GM20431 (cell line): Measurements from ENCODE around the gene PLD5.
"Not testable (repeated sequence)": the region's sequence is repeated elsewhere in the genome, so short reads cannot be mapped to it uniquely, and the experiment has no call there.

Experiments
- in situ Hi-C: fragments of 300-500 bp; cut with MseI, MboI; formaldehyde crosslinking; loops from one replicate; pipeline ENCODE4 v1.15.0; 2020; ENCODE audit warnings: low sequenced_read_pairs; ENCODE audit not compliant: unreplicated experiment

Gene PLD5

DNA sequence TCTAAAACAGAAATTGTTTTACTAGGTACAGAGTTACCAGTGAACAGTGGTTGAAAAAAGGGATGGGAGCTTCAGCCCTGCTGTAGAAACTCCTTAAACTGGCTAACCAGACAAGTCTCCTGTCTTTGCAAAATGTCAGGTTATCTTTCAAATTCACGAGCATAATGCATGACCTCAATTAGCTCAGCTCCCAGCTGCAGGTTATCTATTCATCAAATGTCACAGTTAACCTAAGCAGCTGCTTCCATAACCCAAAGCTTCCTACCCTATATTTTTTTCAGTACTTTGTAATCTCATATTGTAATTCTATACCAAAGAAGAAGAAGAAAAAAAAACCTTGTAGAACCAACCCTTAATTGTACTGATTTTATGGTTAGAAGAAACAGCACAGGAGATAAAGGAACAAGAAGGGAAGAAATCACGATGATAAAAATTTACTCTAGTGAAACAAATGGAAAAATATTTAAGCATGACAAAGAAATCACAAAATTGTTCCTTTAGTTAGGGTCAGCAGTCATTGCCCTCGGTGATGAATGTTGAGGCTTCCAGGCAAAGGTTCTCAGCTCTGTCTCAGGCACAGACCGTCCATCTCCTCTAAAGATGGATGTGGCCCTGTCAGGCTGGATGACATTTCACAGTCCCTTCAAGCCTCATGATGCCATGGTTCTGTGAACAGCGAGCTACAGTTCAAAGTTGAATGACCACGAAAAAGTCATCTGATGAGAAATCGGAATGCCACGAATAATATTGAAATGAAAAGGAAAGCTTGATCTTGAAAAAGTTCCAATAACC is 95.9 kb downstream of the PLD5 start:
- in situ Hi-C loops = no loop called here

DNA sequence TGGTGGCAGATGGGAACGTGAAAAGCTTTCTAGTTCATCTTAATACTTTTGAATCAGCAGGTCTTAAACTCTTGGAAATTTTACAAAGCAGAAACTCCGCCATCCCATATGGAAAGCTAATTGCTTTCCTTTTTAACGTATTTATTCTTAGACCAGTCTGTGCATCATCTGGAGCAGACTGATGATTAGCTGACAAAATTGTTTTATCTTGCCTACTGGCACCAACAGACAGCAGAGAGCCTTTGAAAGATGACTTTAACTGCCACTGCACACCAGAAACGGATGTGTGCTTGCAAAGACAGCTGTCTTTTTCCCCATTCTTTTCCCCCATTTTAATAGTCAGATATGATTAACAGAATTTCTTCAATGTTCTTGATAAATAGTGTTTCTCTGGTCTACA is 97.0 kb downstream of the PLD5 start:
- in situ Hi-C loops = no loop called here

DNA sequence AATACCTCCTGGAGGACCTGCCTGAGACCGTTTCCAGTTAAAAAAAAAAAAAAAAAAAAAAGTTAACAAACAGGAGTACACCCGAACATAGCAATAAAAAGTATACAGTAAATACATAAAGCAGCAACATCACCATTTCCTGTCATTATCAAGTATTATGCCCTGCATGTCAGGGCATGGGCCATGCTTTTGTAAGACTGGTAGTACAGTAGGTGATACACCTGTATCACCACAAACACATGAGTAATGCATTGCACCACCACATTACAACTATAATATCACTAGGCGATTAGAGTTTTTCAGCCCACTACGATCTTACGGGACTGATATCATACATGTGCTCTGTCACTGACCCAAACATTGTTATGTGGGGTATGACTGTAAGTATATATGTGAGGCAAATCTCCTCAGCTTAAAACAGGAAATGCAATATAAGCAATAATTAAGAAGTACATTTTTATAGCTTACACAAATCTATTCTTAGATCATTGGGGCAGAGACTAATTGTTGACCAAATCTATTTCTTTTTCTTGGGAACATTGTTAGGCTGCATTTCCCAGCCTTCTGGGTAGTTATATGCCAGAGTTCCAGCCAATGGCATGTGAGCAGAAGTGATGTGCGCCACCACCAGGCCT is 98.1 kb downstream of the PLD5 start:
- in situ Hi-C loops = no loop called here

DNA sequence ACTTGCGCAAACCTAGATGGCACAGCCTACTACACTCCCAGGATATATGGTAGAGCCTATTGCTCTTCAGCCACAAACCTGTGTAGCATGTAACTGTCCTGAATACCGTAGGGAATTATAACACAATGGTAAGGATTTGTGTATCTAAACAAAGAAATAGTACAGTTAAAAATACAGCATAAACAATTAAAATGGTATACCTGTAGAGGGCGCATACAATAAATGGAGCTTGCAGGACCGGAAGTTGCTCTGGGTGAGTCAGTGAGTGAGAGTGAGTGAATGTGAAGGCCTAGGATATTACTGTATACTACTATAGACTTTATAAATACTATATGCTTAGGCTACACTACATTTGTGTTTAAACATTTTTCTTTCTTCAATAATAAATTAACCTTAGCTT is 99.3 kb downstream of the PLD5 start:
- in situ Hi-C loops = no loop called here

DNA sequence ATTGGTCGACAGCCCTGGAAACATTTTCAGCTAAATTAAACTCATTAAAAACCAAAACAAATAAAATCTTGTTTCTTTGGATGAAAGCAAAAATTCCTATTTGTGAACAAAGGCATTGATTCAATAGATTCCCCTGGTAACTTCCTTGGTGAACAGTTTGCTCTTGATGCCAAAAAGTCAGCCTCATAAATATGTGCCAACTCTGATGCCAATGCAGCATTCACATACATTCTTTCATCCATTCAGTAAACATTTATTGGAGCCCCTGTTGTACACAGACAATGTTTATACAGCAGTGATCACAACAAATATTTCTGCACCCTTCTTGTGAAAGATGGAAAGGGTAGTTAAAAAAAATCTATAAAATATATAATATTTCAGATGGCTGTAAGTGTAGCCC is 107.8 kb downstream of the PLD5 start:
- in situ Hi-C loops = no loop called here

DNA sequence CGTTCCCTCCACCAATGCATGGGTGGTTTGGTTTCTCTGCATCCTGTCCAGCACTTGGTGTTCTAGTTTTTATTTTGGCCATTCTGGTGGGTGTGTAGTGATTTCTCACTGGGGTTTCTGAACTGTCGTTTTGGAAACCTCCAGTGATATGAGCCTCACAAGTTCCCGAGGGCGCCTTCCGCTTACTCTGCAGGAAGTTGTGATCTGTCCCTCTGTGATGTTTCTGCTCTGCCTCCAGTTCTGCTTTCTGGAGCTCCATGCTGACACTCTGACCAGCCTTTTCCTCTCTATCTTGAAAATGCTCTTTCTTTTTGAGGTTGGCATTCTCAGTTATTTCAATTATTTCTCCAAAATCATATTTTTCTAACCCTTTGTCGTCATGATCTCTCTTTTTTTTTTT is 111.6 kb downstream of the PLD5 start:
- in situ Hi-C loops = no loop called here

DNA sequence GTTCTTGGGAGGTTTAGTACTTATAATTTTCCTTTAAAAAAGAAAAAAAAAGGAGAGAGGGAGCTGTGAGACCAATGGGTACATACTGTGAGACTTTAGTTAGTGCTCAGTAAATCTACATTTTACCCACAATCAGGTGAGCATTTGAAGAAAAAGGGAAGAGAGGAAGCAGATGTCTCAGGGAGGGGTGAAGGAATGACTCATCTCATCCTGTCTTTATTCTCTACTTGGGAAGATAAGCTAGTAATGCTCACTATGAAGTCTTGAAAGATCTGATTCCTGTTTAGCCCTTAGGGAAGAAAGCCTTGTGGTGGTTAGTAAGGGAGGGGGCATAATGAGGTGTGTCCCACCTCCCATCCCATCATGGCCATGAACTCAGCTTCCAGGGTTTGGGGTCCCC is 112.6 kb downstream of the PLD5 start:
- in situ Hi-C loops = no loop called here

DNA sequence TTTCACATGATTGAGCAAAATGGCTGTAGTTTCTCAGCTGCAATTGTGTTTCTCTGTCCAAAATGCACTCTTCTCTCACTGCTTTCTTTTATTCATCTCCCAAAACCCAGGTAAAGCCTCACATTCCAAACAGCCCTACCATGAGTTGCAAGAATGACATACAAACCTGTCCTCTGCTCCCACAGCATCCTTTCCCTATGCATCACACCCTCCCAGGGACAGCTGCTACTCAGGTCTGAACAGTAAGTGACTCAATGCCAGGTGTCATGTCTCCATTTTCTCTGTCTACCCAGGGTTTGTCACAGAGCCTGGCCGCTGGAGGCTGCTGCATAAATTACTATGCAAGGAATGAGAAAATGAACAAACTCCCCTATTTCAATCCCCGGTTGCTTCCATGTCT is 118.5 kb downstream of the PLD5 start:
- in situ Hi-C loops = no loop called here

DNA sequence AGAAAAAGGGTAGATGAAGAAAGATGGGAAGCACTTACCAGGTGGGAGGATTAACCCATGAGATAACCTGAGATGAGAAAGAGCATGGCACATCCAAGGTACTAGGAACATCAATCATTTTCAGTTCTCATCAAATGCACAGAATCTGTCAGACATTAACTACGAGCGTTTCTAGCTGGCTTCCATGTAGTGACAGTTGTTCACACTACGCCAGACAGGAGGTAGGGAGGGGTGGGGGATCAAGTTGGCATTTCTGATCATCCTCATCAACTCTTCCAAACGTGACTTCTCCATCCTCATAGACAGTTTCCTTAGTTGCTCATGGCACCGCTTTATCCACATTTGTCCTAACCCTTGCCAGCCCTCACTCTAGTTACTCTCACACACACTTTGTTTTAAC is 120.2 kb downstream of the PLD5 start:
- in situ Hi-C loops = no loop called here

DNA sequence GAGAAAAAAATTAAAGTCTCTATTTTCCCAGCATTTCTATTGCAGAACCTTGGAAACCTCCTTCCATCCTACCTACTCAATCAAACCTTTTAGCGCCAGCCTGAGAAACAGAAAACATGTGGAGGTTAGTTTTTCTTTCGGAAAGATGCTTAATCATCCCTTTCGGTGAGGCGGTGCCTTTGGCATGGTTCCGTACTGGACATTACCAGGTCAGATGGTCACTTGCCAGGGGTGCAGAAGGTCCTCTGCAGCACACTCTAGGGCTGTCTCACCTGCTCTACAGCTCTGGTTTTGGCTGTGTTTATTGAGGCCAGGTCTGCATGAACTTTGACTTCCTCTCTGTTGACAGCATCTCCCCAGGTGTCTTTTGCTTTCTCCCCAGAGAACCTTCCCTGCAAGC is 121.5 kb downstream of the PLD5 start:
- in situ Hi-C loops = no loop called here

DNA sequence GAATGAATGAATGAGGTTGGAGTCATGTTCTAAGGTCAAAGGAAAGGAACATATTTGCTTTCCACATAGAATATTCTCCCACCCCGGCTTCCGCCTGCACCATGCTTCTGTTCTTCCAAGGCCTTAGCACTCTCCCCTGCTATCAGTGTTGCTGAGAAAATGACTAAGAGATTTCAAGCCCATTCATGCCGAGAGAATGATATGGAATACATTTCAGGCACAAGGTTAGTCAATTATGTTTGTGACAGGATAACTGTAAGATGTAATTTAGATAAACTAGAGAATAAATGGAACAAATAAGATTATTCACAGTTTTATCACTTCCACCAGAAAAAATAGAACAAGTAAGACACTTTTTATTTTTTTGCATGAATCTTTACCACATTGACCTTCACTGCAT is 122.6 kb downstream of the PLD5 start:
- in situ Hi-C loops = no loop called here

DNA sequence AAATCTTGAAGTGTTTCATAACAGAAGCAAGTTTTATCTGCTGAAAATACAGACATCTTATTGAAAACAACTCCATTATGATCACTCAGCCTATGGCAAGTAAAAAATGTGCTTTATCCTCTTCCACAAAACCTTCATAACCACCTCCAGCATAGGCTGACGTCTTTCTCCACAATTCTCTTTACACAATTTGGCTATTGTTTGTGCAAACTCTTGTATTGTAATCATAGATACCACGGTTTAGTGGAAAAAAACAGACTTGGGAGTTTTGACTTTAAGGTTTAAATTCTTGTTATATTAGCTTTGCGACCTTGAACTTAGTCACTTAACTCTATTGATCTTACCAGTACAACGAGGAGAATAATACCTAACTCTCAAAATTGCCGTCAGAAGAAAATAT is 126.1 kb downstream of the PLD5 start:
- in situ Hi-C loops = no loop called here

DNA sequence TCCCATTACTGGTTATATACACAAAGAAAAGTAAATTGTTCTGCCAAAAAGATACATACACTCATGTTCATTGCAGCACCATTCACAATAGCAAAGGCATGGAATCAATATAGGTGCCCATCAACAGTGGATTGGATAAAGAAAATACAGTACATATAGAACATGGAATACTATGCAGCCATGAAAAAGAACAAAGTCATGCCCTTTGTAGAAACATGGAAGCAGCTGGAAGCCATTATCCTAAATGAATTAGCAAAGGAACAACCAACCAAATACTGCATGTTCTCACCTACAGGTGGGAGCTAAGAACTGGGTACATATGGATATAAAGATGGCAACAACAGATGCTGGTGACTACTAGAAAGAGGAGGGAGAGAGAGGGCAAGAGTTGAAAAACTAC is 132.6 kb downstream of the PLD5 start:
- in situ Hi-C loops = no loop called here

DNA sequence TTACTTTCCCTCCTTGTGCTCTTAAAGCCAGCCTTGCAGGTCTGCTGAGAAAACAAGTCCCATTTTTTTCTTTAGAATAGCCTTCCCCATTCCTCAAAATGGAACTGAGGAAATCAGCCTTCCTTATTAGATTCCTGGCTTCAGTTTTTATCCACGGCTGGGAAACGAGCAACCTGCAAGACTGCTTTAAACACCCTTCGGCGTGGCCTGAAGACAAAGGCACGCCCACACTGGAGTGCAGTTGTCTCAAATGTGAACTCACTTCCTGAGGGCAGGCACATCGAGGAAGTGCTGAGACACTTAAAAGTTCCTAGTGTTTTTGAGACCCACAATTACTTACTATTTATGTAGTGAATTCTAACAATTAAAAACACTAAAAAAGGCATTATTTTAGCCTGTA is 148.4 kb downstream of the PLD5 start:
- in situ Hi-C loops = not testable (repeated sequence)

DNA sequence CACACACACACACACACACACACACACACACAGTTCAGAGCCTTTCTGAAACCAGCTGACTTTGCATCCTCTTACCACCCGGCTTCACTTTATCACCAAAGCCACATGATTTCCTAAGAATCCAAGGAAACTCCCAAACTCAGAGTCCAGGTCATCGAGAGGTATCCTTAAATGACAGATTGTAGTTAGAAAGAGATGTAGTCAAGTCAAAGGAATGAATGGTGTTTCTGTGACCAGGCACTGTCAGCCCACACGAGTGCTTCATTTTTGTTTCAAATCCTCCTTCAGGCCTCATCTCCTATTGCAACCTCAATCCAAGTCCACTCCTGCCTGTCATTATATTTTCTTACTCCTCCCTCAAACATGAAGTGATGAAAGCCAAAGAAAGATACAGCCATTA is 174.1 kb downstream of the PLD5 start:
- in situ Hi-C loops = not testable (repeated sequence)

DNA sequence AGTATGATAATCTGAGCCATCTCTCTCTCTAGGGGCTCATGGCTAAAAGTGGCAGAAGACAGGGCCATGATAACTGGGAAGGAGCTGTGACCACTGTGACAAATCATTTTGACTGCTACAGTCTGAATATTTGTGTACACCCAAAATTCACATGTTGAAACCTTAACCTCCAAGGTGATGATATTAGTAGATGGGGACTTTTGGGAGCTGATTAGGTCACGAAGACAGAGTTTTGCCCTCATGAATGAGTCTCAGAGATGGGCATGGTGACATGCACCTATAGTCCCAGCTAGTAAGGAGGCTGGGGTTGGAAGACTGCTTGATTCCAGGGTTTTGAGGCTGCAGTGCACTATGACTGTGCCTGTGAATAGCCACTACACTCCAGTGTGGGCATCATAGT is 174.9 kb downstream of the PLD5 start:
- in situ Hi-C loops = no loop called here

DNA sequence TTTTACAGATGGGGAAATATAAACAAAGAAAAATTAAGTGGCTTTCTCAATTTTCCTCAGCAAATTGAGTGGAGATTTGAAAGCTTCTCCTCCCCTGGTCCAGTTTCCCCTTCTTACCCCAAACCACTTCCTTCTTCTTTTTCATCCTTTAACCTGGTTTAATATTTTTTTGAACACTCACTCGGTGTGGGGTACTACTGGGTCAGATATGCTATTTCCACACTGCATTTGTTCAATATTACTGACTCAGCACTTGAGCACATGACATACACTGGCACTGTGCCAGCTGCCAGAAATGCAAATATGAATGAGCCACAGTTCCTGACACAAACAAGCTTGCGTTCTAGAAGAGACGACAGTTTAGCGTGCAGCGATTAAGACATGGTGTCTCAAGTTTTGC is 193.6 kb downstream of the PLD5 start:
- in situ Hi-C loops = not testable (repeated sequence)

DNA sequence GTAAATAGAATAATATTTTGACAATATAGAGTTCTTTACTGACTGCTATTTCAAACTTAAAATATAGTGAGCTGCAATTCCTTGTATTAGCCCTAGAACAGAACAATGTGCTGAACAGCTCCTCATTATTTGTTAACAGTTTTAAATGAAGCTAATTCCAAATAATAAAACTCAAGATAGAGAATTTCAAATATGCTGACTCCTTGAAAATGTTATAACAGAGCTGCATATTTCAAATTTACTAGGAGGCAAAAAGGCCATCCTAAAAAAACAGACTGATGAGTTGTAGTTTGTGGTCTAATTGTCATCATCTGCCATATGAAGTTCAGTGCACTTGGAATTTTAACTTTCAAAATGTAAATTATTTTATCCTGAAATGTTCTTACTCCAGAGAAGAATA is 197.1 kb downstream of the PLD5 start:
- in situ Hi-C loops = not testable (repeated sequence)

DNA sequence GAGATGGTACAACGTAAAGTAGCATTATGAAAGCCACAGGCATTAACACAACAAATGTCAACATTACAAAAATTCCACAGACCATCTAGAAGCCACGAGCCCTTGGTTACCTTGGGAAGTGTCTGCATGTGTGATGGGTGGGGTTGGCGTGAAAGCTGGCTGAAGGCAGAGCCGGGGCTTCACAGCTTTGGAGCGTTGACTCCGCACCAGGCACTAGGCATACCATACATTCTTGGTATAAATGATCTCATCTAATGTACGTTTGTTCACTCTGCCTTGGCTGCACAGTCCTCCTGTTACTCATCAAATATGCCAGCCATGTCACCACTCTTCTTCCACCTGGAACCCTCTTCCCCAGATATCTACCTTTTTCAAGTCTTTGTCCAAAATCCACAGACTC is 202.5 kb downstream of the PLD5 start:
- in situ Hi-C loops = not testable (repeated sequence)

DNA sequence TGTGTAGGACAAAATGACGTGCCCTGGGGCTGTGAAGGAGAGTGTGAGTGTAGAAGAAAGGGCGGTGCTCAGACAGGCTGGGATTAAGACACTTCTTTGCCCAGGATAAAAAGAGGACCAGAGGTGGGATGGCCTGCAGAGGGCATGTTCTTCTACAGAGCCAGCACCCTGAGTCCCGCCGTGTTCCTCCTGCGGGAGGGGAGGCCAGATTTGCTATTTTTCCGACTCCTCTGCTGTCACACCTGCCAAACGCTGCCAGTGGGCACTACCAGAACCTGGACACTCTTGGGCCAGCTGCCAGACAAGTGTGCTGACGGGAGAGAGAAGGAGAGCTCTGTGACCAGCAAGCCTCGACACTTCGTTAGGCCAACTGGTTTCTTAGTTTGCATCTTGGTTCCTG is 206.4 kb downstream of the PLD5 start:
- in situ Hi-C loops = no loop called here

DNA sequence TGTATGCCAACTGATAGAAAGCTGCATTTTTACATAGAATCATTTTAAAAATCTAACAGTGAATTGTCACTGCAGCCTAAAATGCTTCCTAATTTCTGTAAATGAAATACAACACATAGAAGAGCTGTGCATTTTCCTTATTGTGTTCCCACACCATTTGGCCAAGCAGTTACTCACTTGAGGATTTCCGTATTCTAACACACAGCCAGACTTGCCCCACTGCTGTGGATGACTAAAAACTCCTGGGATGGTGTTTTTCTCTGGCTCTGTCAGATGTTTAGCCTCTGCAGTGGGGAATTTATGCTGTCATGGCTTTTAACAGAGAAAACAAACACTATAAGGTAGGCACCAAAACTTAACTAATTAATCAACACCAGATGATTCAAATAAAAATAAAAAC is 209.6 kb downstream of the PLD5 start:
- in situ Hi-C loops = not testable (repeated sequence)

DNA sequence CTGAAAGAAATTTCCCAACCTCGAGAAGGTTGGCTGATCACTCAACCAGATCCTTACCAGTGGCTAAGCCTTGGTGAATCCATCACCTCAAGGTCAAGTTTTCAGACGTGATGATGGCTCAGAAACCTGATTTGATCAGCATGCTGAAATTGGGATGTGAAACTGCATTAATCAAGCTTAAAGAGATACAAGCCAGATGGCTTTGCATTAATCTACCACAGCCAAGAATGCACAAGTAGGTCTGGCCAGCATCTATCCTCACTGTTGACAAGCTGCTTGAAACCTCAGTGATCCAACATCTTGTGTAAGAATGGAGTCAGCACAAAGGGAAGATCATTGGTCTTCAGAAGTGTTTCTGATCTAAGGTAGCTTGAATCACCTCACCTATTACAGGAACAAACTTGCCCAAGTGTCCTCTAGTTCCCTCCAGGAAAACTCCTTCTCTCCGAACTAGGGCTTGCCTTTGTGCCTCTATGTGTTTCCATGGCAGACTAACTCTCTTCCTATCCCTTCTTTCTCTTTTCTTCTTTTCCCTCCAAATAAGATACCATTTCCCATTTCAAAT is 210.3 kb downstream of the PLD5 start:
- in situ Hi-C loops = not testable (repeated sequence)
